GM21360 (cell line): ENCODE data around the gene SLC22A2.
"Not testable (repeated sequence)": the region's sequence is repeated elsewhere in the genome, so short reads cannot be mapped to it uniquely, and the experiment has no call there.

Experiments
- ATAC-seq: cut with Tn5 transposase; IDR thresholded peaks from one replicate; pipeline ENCODE4 v1.9.1; 2021; ENCODE audit warnings: mild to moderate bottlenecking, moderate library complexity; ENCODE audit not compliant: unreplicated experiment

The SLC22A2 gene

DNA sequence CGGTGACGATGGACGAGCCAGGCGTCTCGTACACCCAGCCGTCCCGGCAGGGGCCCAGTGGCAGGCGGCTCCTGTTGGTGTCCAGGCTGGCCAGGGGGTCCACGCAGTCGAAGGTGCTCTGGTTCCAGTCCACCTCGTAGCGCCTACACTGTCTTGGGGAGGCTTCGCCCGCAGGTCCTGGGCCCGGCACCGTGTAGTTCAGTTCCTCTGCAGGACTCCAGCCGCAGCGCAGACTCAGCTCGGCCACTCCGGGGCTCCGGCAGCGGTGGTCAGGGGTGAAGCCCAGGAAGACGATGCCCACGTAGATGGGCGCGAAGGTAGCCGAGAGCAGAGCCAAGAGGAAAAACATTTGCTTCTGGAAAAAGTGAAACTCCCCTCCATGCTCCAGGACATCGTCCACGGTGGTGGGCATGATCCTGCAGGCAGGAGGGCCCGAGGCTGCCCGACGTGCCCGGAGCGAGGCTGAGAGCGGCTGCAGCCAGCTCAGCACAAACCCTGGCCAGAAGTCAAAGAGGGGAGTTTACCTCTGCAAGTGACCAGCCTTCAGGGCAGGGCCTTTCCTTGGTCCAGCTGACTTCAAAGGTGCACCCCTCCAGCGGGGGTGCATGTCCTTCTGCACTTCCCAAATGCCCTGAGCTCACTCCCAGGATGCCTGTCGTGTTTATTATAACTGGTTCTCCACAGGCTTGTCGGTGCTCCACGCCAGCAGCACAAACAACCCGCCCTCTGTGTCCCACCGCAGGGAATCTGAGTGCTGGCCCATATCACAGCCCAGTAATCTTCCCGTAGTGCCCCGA is at the start of gene SLC22A2:
TSS of gene SLC22A2 (minus strand) at position 476 of the 797 bp plus-strand sequence. CDS start at position 412, 64 bp downstream.
- no peak for ATAC-seq

GRCh38 chr6:160305926-160306713 is 47.5 kb upstream of the SLC22A2 start:
- no peak for ATAC-seq

DNA sequence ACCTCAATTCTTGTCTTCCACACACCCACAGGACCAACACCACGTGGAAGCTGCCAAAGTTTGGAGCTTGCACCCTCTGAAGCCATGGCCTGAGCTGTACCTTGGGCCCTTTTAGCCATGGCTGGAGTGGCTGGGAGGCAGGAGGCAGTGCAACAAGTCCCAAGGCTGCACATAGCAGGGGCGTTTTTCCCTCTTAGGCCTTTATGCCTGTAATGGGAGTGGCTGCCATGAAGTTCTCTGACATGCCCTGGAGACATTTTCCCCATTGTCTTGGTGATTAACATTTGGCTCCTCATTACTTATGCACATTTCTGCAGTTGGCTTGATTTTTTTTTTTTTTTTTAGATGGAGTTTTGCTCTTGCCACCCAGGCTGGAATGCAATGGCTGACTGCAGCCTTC is 45.2 kb upstream of the SLC22A2 start:
- ATAC-seq = no peak

GRCh38 chr6:160302431-160303082 is 43.9 kb upstream of the SLC22A2 start:
- ATAC-seq = not testable (repeated sequence)

GRCh38 chr6:160301339-160301738 is 42.7 kb upstream of the SLC22A2 start:
- no peak for ATAC-seq

GRCh38 chr6:160300076-160300695 is 41.6 kb upstream of the SLC22A2 start:
- no peak for ATAC-seq

- no peak for ATAC-seq
Observed at GRCh38 chr6:160299559-160299958, 40.9 kb upstream of the SLC22A2 start.

- ATAC-seq = no peak
Observed at GRCh38 chr6:160298121-160298520, 39.5 kb upstream of the SLC22A2 start.

DNA sequence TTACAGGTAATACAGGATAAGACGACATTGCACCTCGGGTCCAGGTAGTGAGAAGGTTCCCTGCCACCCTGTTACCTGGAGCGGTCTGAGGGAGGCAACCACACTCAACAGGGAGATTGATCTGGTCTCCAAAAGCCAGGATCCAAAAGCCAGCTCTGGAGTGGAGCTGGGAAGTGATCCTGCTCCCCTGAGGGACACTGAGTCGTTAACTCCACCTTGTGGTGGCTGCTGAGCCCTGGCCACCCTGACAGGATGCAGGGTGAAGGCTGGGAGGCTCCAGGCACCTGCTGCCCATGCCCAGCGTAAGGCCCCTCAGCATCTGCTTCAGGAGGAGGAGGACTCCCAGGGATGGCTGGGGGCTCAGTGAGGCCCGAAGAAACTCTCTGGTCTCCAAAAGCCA is 38.7 kb upstream of the SLC22A2 start:
- no peak for ATAC-seq

GRCh38 chr6:160293844-160294243 is 35.2 kb upstream of the SLC22A2 start:
- ATAC-seq = no peak

DNA sequence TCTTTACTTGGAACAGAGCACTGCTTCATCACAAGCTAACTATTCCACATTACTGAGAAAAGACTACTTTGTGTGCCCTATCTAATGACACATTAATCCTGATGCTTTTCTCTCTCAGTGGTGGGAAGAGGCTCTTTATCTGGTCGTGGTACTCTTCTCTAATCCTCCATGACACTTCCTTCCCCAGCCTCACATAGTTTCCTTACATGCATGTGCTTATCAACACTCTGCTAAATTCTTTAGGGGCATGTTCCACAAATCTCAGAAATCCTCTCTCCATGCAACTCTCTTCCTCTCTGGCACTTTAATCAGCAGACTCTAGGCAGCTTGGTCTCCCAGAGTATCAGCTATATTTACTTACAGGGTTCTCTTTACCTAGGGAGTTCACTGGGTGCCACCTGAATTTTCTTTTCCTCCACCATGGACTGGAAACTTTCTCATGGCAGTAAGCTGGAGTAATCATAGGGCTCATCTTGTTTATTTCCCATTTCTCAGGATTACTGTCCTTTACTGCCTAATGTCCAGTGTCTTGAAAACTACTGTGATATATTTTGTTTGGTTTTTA is 27.0 kb upstream of the SLC22A2 start:
- no peak for ATAC-seq

- no peak for ATAC-seq
Observed at GRCh38 chr6:160284575-160284974, 26.0 kb upstream of the SLC22A2 start.

DNA sequence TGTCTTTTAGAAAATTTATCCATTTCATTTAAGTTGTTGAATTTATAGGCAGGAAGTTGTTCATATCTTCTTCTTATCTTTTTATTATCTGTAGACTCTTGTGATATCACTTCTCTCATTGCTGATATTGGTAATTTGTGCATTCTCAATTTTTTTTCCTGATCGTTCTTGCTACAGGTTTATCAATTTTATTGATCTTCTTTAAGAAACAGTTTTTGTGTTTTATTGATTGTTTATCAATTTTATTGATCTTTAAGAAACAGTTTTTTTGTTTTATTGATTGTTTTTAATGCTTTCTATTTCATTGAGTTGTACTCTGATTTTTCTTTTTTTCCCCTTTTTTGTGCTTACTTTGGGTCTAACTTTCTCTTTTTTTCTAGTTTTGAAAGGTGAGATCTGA is 23.8 kb upstream of the SLC22A2 start:
- no peak for ATAC-seq

DNA sequence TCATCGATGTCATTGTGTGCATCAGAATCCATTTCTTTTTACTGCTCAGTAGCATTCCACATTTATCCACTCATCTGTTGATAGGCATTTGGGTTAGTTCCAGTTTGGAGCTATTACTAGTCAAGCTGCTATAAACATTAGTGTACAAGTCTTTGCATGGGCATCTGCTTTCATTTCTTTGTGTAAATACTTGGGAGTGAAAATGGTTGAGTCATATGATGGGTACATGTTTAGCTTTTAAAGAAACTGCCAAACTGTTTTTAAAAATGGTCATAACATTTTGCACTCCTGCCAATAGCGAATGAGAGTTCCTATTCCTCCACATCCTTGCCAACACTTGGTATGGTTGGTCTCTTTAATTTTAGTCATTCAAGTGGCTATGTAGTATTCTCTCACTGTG is 21.2 kb upstream of the SLC22A2 start:
- ATAC-seq = no peak

DNA sequence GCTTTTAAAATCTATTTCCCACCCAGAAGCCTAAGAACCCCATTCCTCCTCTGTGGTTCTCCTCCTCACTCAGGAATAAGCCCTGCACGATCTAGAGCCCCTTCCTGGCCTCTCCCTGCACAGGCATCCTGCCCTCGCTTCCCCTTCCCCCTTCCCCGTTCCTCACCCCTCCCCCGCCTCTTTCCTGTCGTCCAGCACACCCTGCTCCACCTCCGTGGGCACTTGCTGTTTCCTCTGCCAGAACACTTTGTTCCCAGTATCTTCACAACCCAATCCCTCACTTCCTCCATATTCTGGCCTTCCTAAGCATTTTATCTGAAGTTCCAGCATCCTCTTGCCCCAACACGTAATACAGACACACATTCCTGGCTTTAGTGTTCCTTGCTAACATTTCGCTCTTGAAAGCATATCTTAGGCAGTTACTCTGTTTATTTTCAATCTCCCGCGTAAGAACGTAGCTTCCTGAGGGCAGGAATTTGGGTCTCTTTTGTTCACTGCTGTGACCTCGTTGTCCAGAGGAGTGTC is 20.2 kb upstream of the SLC22A2 start:
- no peak for ATAC-seq

DNA sequence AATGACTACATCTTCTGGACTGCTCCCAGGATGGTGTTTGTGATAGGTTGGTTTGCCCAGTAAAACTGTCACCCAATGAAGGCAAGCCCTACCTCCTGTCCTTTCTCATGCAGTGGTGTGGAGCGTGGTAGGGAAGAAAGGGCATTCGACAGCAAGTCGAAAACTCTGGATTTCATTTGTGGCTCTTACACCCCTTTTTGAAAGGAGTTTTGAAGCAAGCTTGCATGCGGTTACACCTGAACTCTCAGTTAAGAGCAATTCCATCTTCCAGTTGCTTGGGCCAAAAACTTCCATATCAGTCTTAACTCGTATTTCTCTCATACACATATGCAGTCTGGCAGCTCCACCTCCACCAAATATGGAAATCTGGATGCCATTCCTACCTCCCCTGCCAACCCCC is 19.7 kb upstream of the SLC22A2 start:
- no peak for ATAC-seq

DNA sequence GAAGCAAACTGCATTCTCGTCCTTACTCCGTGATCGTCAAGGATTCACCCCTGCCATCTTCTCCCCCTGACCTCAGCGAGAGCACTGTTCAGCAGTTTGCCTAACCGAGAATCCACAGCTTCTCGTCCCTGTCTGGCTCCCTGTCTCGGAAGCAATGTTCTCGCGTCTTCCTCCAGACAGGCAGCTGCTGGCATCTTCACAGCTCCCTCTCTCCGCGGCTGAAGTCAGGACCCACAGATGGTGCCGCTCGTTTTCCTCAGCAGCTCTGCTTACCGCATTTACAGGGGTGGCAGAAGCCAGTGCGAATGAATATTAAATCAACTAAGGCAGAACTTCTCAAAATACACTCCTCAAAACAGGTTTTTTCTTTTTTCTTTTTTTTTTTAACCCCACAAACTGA is 18.9 kb upstream of the SLC22A2 start:
- no peak for ATAC-seq

GRCh38 chr6:160277144-160277543 is 18.5 kb upstream of the SLC22A2 start:
- no peak for ATAC-seq

DNA sequence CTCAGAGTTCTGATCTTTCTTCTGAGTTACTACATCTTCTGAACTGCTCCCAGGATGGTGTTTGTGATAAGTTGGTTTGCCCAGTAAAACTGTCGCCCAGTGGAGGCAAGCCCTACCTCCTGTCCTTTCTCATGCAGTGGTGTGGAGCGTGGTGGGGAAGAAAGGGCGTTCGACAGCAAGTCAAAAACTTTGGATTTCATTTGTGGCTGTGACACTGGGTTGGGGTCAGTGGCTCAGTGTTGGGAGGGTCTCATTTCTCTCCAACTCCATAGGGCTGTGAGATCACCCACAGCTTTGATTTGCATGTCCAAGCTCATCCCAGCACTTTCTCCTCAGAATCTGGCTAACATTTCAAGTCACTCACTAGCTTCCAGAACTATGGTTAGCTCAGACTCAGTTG is 17.5 kb upstream of the SLC22A2 start:
- ATAC-seq = no peak

- ATAC-seq = no peak
Observed at GRCh38 chr6:160275511-160276003, 16.9 kb upstream of the SLC22A2 start.
